HG03469 (cell line): ENCODE data around the gene SH3TC2.

Source experiments
- ATAC-seq: cut with Tn5 transposase; IDR thresholded peaks from one replicate; pipeline ENCODE4 v1.9.1; 2021; ENCODE audit warnings: mild to moderate bottlenecking, moderate library complexity, moderate number of reproducible peaks; ENCODE audit not compliant: unreplicated experiment

SH3TC2 gene

GRCh38 chr5:149030838-149031397 is 31.9 kb downstream of the SH3TC2 start:
- no peak for ATAC-seq

GRCh38 chr5:149030392-149030791 is 32.5 kb downstream of the SH3TC2 start:
- ATAC-seq = no peak

GRCh38 chr5:149028984-149029383 is 33.9 kb downstream of the SH3TC2 start:
- ATAC-seq = no peak

GRCh38 chr5:149028161-149028560 is 34.7 kb downstream of the SH3TC2 start:
- no peak for ATAC-seq

- ATAC-seq = no peak
Observed at GRCh38 chr5:149027636-149028035, 35.2 kb downstream of the SH3TC2 start.

GRCh38 chr5:149024943-149025342 is 37.9 kb downstream of the SH3TC2 start:
- ATAC-seq = no peak

GRCh38 chr5:149024477-149024876 is 38.4 kb downstream of the SH3TC2 start:
- no peak for ATAC-seq

GRCh38 chr5:149022200-149022599 is 40.7 kb downstream of the SH3TC2 start:
- ATAC-seq = no peak

- ATAC-seq = no peak
Observed at GRCh38 chr5:149019679-149020078, 43.2 kb downstream of the SH3TC2 start.

GRCh38 chr5:149018909-149019443 is 43.9 kb downstream of the SH3TC2 start:
- ATAC-seq = no peak

GRCh38 chr5:149017636-149018035 is 45.2 kb downstream of the SH3TC2 start:
- ATAC-seq = no peak

GRCh38 chr5:149015561-149015960 is 47.3 kb downstream of the SH3TC2 start:
- ATAC-seq = no peak

GRCh38 chr5:149015126-149015525 is 47.7 kb downstream of the SH3TC2 start:
- no peak for ATAC-seq

GRCh38 chr5:149014571-149015031 is 48.3 kb downstream of the SH3TC2 start:
- ATAC-seq = no peak

- no peak for ATAC-seq
Observed at GRCh38 chr5:149013796-149014195, 49.1 kb downstream of the SH3TC2 start.

GRCh38 chr5:149012350-149012749 is 50.5 kb downstream of the SH3TC2 start:
- no peak for ATAC-seq

- ATAC-seq = no peak
Observed at GRCh38 chr5:149011728-149012127, 51.1 kb downstream of the SH3TC2 start.

- ATAC-seq = no peak
Observed at GRCh38 chr5:149011084-149011483, 51.8 kb downstream of the SH3TC2 start.

GRCh38 chr5:149007174-149007573 is 55.7 kb downstream of the SH3TC2 start:
- no peak for ATAC-seq

- no peak for ATAC-seq
Observed at GRCh38 chr5:149006426-149006825, 56.4 kb downstream of the SH3TC2 start.

- ATAC-seq = no peak
Observed at GRCh38 chr5:149005077-149005892, 57.6 kb downstream of the SH3TC2 start.

GRCh38 chr5:149004559-149004958 is 58.3 kb downstream of the SH3TC2 start:
- ATAC-seq = no peak
